ENCODE results near the gene DPP6. TPM values are rescaled to one million over a fixed set of nuclear protein-coding genes. Genes with fewer than 3 reads are reported as not detected.

DPP6 gene
- total RNA-seq, 3 donors from 2014 or later (not counting 1 experiment from before 2014, with no cell fraction given), result not detected

GRCh38 chr7:154884348-154884920, 832.2 kb downstream of the DPP6 start:
- intact Hi-C loops (cut with micrococcal nuclease), result no loop called here
- Mint-ChIP-seq H3K27ac (no peak overlapping the region), H3K36me3 (no peaks in the 10 kb centered on the region), H3K4me1 (no peaks in the 10 kb centered on the region), H3K4me3 (no peak overlapping the region), H3K27me3 (ENCODE audit: low read depth in 2 of 2) (no peaks in the 10 kb centered on the region), H3K9me3 (no peaks in the 10 kb centered on the region)
- H3K9me3 ChIP-seq (ENCODE audit: control insufficient read depth, insufficient read depth, low read length), result no peaks in the 10 kb centered on the region
- no peak overlapping the region for H3K4me3 ChIP-seq (ENCODE audit: low read length)
- H3K36me3 ChIP-seq (ENCODE audit: control insufficient read depth, insufficient read depth, low read length), result no peaks in the 10 kb centered on the region
- no peaks in the 10 kb centered on the region for H3K4me1 ChIP-seq (ENCODE audit: control insufficient read depth, insufficient read depth, low read length)
- H3K27me3 ChIP-seq (ENCODE audit: control insufficient read depth, insufficient read depth, low read length), result no peaks in the 10 kb centered on the region
- TF ChIP-seq CTCF (IDR thresholded peaks at IDR 0.05), result no peak
- 94% methylated on average over 7 of the region's 7 CpGs for WGBS (ENCODE audit: insufficient coverage)
- no peak overlapping the region for H3K27ac ChIP-seq (ENCODE audit: low read length)
- no peak for ATAC-seq
- no peak for DNase-seq

DNA sequence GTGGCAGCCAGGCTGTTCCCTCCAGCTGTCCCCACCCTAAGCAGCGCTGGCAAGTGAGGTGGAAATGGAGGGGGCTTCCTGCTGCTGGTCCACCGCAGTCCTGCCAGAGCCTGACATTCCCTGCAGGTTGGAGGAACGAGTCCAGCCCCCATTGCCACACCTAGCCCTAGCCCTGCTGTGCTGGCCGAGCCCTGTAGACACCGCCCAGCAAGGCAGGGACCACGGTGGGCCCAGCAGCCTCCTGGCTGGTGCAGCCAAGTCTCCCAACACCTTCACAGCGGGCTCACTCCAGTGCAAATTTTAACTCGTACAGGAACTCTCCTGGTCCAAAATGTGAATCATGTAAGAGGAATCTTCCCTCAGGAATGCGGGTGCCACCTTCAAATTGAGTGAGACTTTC, 834.4 kb downstream of the DPP6 start:
- H3K27ac Mint-ChIP-seq, result no peak overlapping the region
- ATAC-seq (no peak), DNase-seq (no peak)
- no peak for TF ChIP-seq CTCF (IDR thresholded peaks at IDR 0.05)
- H3K4me3 Mint-ChIP-seq, result no peak overlapping the region
- intact Hi-C loops (cut with micrococcal nuclease), result no loop called here
- no peaks in the 10 kb centered on the region for H3K9me3 Mint-ChIP-seq
- H3K4me1 ChIP-seq (ENCODE audit: control insufficient read depth, insufficient read depth, low read length), result no peaks in the 10 kb centered on the region
- H3K36me3 Mint-ChIP-seq, result no peaks in the 10 kb centered on the region
- no peaks in the 10 kb centered on the region for H3K4me1 Mint-ChIP-seq
- no peaks in the 10 kb centered on the region for H3K27me3 ChIP-seq (ENCODE audit: control insufficient read depth, insufficient read depth, low read length)
- H3K36me3 ChIP-seq (ENCODE audit: control insufficient read depth, insufficient read depth, low read length), result no peaks in the 10 kb centered on the region
- no peak overlapping the region for H3K27ac ChIP-seq (ENCODE audit: low read length)
- no peaks in the 10 kb centered on the region for H3K9me3 ChIP-seq (ENCODE audit: control insufficient read depth, insufficient read depth, low read length)
- 68% methylated on average over 9 of the region's 9 CpGs for WGBS (ENCODE audit: insufficient coverage)
- H3K4me3 ChIP-seq (ENCODE audit: low read length), result no peak overlapping the region
- peaks cover 0 to 4% of the 10 kb centered on the region in 2 donors for H3K27me3 Mint-ChIP-seq (ENCODE audit: low read depth in 2 of 2)

- WGBS (ENCODE audit: insufficient coverage), result 74% methylated on average over 3 of the region's 3 CpGs
- no peaks in the 10 kb centered on the region for H3K4me1 ChIP-seq (ENCODE audit: control insufficient read depth, insufficient read depth, low read length)
- intact Hi-C loops (cut with micrococcal nuclease), result no loop called here
- H3K9me3 ChIP-seq (ENCODE audit: control insufficient read depth, insufficient read depth, low read length), result no peaks in the 10 kb centered on the region
- no peak overlapping the region for H3K4me3 ChIP-seq (ENCODE audit: low read length)
- Mint-ChIP-seq H3K9me3 (no peaks in the 10 kb centered on the region), H3K36me3 (no peaks in the 10 kb centered on the region), H3K27me3 (ENCODE audit: low read depth in 2 of 2) (peaks cover 0 to 6% of the 10 kb centered on the region in 2 donors), H3K4me1 (no peaks in the 10 kb centered on the region), H3K4me3 (no peak overlapping the region), H3K27ac (no peak overlapping the region)
- no peak for DNase-seq
- TF ChIP-seq CTCF (IDR thresholded peaks at IDR 0.05), result no peak
- ATAC-seq, result no peak
- H3K27ac ChIP-seq (ENCODE audit: low read length), result no peak overlapping the region
- H3K36me3 ChIP-seq (ENCODE audit: control insufficient read depth, insufficient read depth, low read length), result no peaks in the 10 kb centered on the region
- H3K27me3 ChIP-seq (ENCODE audit: control insufficient read depth, insufficient read depth, low read length), result no peaks in the 10 kb centered on the region
Observed at GRCh38 chr7:154888690-154889089, 836.5 kb downstream of the DPP6 start.

DNA sequence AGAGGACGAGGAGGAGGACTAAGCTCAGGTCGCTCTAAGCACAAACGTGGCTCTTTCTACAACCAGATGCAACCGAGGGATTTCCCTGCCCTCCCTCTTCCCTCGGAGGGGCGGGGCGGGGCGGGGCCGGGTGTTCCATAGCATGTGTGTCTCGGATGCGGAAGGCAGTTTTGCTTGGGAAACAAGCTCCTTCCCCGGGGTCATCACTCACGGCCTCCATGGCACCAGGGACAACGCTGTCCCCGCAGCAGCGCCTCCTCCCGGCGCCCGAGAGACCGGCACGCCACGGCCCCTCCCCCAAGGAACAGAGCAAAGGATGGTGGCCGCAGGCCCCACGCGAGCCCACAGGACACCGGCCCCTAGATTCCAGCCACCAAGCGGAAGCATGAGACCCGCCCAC, 840.3 kb downstream of the DPP6 start:
- H3K4me3 ChIP-seq (ENCODE audit: low read length), result no peak overlapping the region
- ATAC-seq (no peak), DNase-seq (no peak)
- H3K27ac ChIP-seq (ENCODE audit: low read length), result no peak overlapping the region
- no peak for TF ChIP-seq CTCF (IDR thresholded peaks at IDR 0.05)
- H3K9me3 Mint-ChIP-seq, result no peaks in the 10 kb centered on the region
- no peaks in the 10 kb centered on the region for H3K4me1 ChIP-seq (ENCODE audit: control insufficient read depth, insufficient read depth, low read length)
- no peak overlapping the region for H3K27ac Mint-ChIP-seq
- peaks cover 0 to 6% of the 10 kb centered on the region in 2 donors for H3K27me3 Mint-ChIP-seq (ENCODE audit: low read depth in 2 of 2)
- WGBS (ENCODE audit: insufficient coverage), result 54% methylated on average over 28 of the region's 28 CpGs
- no peaks in the 10 kb centered on the region for H3K4me1 Mint-ChIP-seq
- intact Hi-C loops (cut with micrococcal nuclease), result no loop called here
- H3K27me3 ChIP-seq (ENCODE audit: control insufficient read depth, insufficient read depth, low read length), result no peaks in the 10 kb centered on the region
- H3K36me3 Mint-ChIP-seq, result no peaks in the 10 kb centered on the region
- no peaks in the 10 kb centered on the region for H3K9me3 ChIP-seq (ENCODE audit: control insufficient read depth, insufficient read depth, low read length)
- H3K4me3 Mint-ChIP-seq, result no peak overlapping the region
- no peaks in the 10 kb centered on the region for H3K36me3 ChIP-seq (ENCODE audit: control insufficient read depth, insufficient read depth, low read length)

Measured in natural killer cell (primary cell).